HCT116 (cell line): ENCODE measurements around the gene AXIN1.

ENCODE experiments used
- CTCF ChIP-seq, 3 experiments: fragments of 200-600 bp in 1 of 3; sonication (generic) in 1 of 3; IDR thresholded peaks in 2 of 3; conservative IDR thresholded peaks in 1 of 3; 2 replicates each; pipeline ENCODE4 v1.5.1; 2012 to 2017; ENCODE audit warnings: low read depth in 2 of 3, low read length in 2 of 3, antibody characterized with exemption in 1 of 3, borderline replicate concordance in 1 of 3, control low read depth in 1 of 3, mild to moderate bottlenecking in 1 of 3, mixed read lengths in 1 of 3, mixed run types in 1 of 3, moderate library complexity in 1 of 3; ENCODE audit not compliant: insufficient read depth in 1 of 3
- EZH2 ChIP-seq: fragments of 200-600 bp; sonication (generic); IDR thresholded peaks from 2 replicates; pipeline ENCODE4 v1.6.1; 2017; ENCODE audit warnings: antibody characterized with exemption, mixed run types
- EZH2phosphoT487 ChIP-seq: fragments of 200-600 bp; IDR thresholded peaks from 2 replicates; pipeline ENCODE4 v1.6.1; 2018; ENCODE audit warnings: antibody characterized with exemption, borderline replicate concordance
- JUND ChIP-seq: IDR thresholded peaks from 2 replicates; pipeline ENCODE4 v1.6.1; 2012
- POLR2A ChIP-seq: IDR thresholded peaks from 2 replicates; pipeline ENCODE4 v1.7.0; 2011; ENCODE audit warnings: borderline replicate concordance; ENCODE audit not compliant: insufficient read depth, insufficient read length; ENCODE audit errors: extremely low read depth
- POLR2AphosphoS5 ChIP-seq: IDR thresholded peaks from 2 replicates; pipeline ENCODE4 v1.6.1; 2011; ENCODE audit warnings: mild to moderate bottlenecking, low read depth, low read length, moderate library complexity
- RAD21 ChIP-seq: IDR thresholded peaks from 2 replicates; pipeline ENCODE4 v1.6.1; 2012; ENCODE audit warnings: low read depth, mild to moderate bottlenecking
- REST ChIP-seq: IDR thresholded peaks from 2 replicates; pipeline ENCODE4 v1.6.1; 2012; ENCODE audit warnings: low read depth
- SIN3A ChIP-seq: IDR thresholded peaks from 2 replicates; pipeline ENCODE4 v1.6.1; 2012; ENCODE audit warnings: low read depth
- SRF ChIP-seq: IDR thresholded peaks from 2 replicates; pipeline ENCODE4 v1.6.1; 2012; ENCODE audit warnings: low read depth
- TCF7L2 ChIP-seq: IDR thresholded peaks from 2 replicates; pipeline ENCODE4 v1.7.0; 2011; ENCODE audit warnings: borderline replicate concordance, inconsistent platforms; ENCODE audit not compliant: insufficient read depth, insufficient read length; ENCODE audit errors: extremely low read depth
- YY1 ChIP-seq: IDR thresholded peaks from 2 replicates; pipeline ENCODE4 v1.6.1; 2011; ENCODE audit warnings: low read length, low read depth, moderate library complexity, mild to moderate bottlenecking; ENCODE audit not compliant: insufficient replicate concordance; ENCODE audit errors: extremely low read depth
- ZNF274 ChIP-seq: fragments of 200-500 bp; sonication (Bioruptor generic); IDR thresholded peaks from 2 replicates; pipeline ENCODE4 v1.6.1; 2014; ENCODE audit warnings: mild to moderate bottlenecking, low read depth, low read length, inconsistent platforms
- TF ChIP-seq, protein P1 (sequence below): IDR thresholded peaks from 2 replicates; pipeline ENCODE4 v1.6.1; 2012

DNA sequence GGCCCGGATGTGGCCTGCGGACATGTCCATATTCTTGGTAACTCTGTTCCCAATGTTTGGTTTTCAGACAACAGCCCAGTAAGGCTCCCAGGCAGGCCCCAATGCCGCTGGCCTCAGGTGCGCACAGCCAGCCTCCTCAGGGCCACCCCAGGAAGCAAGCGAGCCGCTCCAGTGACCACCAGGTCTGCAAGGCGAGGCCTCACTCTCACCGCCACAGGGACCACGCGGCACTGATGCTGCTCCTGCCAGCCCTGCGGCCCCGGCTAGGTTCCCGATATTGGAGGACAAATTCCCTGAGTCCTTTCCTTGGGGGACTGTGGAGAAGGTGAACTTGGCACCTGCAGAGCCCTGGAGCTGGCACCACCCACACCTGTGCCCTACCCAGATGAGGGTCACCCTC is 50.6 kb downstream of the AXIN1 start:
- no peak for TF ChIP-seq CTCF (IDR thresholded peaks at IDR 0.05 in 2 of 3, conservative IDR thresholded peaks at IDR 0.05 in 1 of 3; ENCODE audit: borderline replicate concordance in 1 of 3, insufficient read depth in 1 of 3, low read depth in 2 of 3, low read length in 2 of 3)
- TF ChIP-seq EZH2: no peak
- TF ChIP-seq SRF: no peak
- TF ChIP-seq JUND: no peak
- no peak for TF ChIP-seq POLR2A
- TF ChIP-seq, protein P1, sequence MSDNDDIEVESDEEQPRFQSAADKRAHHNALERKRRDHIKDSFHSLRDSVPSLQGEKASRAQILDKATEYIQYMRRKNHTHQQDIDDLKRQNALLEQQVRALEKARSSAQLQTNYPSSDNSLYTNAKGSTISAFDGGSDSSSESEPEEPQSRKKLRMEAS: no peak
- no peak for TF ChIP-seq YY1
- TF ChIP-seq RAD21: no peak
- TF ChIP-seq REST: no peak
- no peak for TF ChIP-seq TCF7L2
- TF ChIP-seq ZNF274: no peak
- no peak for TF ChIP-seq POLR2AphosphoS5
- TF ChIP-seq SIN3A: no peak
- TF ChIP-seq EZH2phosphoT487: no peak
